ENCODE data around the gene HDHD2. TPM values are rescaled to one million over a fixed set of nuclear protein-coding genes. Genes with fewer than 3 reads are reported as not detected.
"Not testable (repeated sequence)": the region's sequence is repeated elsewhere in the genome, so short reads cannot be mapped to it uniquely, and the experiment has no call there.

The HDHD2 gene
- total RNA-seq: 58.1 and 59.8 TPM in 2 replicates
- long read RNA-seq, transcript HDHD2-205 (7 exons, 2,224 nt): minor isoform, 46 of 272 reads
- long read RNA-seq, transcript HDHD2-201 (7 exons, 2,212 nt): major isoform, 170 of 272 reads
- long read RNA-seq, partial matches to known transcripts: 2 of 272 reads
- long read RNA-seq, other reads (novel, unspliced or antisense): 53 of 272 reads

GRCh38 chr18:47150029-47150823, at the start of gene HDHD2:
HDHD2 (minus strand) TSS chr18:47150500; CDS start chr18:47136439, 14,061 bp downstream.
- Mint-ChIP-seq H3K27ac (ENCODE audit: unreplicated experiment) (peak within 1 kb of the TSS; percentile 96), H3K4me3 (peak within 1 kb of the TSS; percentile 96), H3K9me3 (no peaks in the 10 kb centered on the region), H3K36me3 (ENCODE audit: low read depth) (peaks cover 2% of the 10 kb centered on the region), H3K4me1 (peaks cover 45% of the 10 kb centered on the region), H3K27me3 (ENCODE audit: low read depth) (no peaks in the 10 kb centered on the region)
- peak; percentile 81 for DNase-seq (ENCODE audit: low read depth, low spot score)
- TF ChIP-seq CTCF (conservative IDR thresholded peaks at IDR 0.05): no peak

GRCh38 chr18:47195961-47196360, 45.7 kb upstream of the HDHD2 start:
- not testable (repeated sequence) for H3K4me3 Mint-ChIP-seq; H3K9me3 Mint-ChIP-seq; H3K4me1 Mint-ChIP-seq; H3K27ac Mint-ChIP-seq (ENCODE audit: unreplicated experiment); H3K36me3 Mint-ChIP-seq (ENCODE audit: low read depth); DNase-seq (ENCODE audit: low read depth, low spot score)
- H3K27me3 Mint-ChIP-seq (ENCODE audit: low read depth): peaks cover 35% of the 10 kb centered on the region

GRCh38 chr18:47191961-47192360, 41.7 kb upstream of the HDHD2 start:
- Mint-ChIP-seq H3K27ac (ENCODE audit: unreplicated experiment) (no peak overlapping the region), H3K27me3 (ENCODE audit: low read depth) (peaks cover 38% of the 10 kb centered on the region), H3K4me1 (no peaks in the 10 kb centered on the region), H3K36me3 (ENCODE audit: low read depth) (no peaks in the 10 kb centered on the region), H3K9me3 (peaks cover 3% of the 10 kb centered on the region), H3K4me3 (no peak overlapping the region)
- DNase-seq (ENCODE audit: low read depth, low spot score): no peak
- no peak for TF ChIP-seq CTCF (conservative IDR thresholded peaks at IDR 0.05)

- no peak for TF ChIP-seq CTCF (conservative IDR thresholded peaks at IDR 0.05)
- H3K4me3 Mint-ChIP-seq: no peak overlapping the region
- H3K9me3 Mint-ChIP-seq: peaks cover 18% of the 10 kb centered on the region
These were observed 37.4 kb upstream of the HDHD2 start for GRCh38 chr18:47187721-47188120.

GRCh38 chr18:47184419-47185050, 34.2 kb upstream of the HDHD2 start:
- DNase-seq (ENCODE audit: low read depth, low spot score): no peak
- Mint-ChIP-seq H3K4me1 (no peaks in the 10 kb centered on the region), H3K9me3 (peaks cover 16% of the 10 kb centered on the region), H3K36me3 (ENCODE audit: low read depth) (peaks cover 9% of the 10 kb centered on the region), H3K4me3 (no peak overlapping the region), H3K27ac (ENCODE audit: unreplicated experiment) (no peak overlapping the region), H3K27me3 (ENCODE audit: low read depth) (peaks cover 35% of the 10 kb centered on the region)
- no peak for TF ChIP-seq CTCF (conservative IDR thresholded peaks at IDR 0.05)

More at GRCh38 chr18:47187721-47188120, 37.4 kb upstream of the HDHD2 start:
- no peak for DNase-seq (ENCODE audit: low read depth, low spot score)
- Mint-ChIP-seq H3K27me3 (ENCODE audit: low read depth) (peaks cover 40% of the 10 kb centered on the region), H3K36me3 (ENCODE audit: low read depth) (peaks cover 9% of the 10 kb centered on the region), H3K4me1 (no peaks in the 10 kb centered on the region), H3K27ac (ENCODE audit: unreplicated experiment) (no peak overlapping the region)

- DNase-seq (ENCODE audit: low read depth, low spot score); H3K4me3 Mint-ChIP-seq; H3K4me1 Mint-ChIP-seq; H3K36me3 Mint-ChIP-seq (ENCODE audit: low read depth); H3K27ac Mint-ChIP-seq (ENCODE audit: unreplicated experiment): not testable (repeated sequence)
- Mint-ChIP-seq H3K27me3 (ENCODE audit: low read depth) (peaks cover 33% of the 10 kb centered on the region), H3K9me3 (peaks cover 16% of the 10 kb centered on the region)
These were observed 31.9 kb upstream of the HDHD2 start for GRCh38 chr18:47182156-47182555.

Data from neural crest cell (in vitro differentiated cells).